Pancreas (tissue), 10 donors: ENCODE results near the gene TMEM107. TPM values are rescaled to one million over a fixed set of nuclear protein-coding genes. Genes with fewer than 3 reads are reported as not detected.
A peak's percentile ranks its signal among the peaks of the same experiment; 100 is the strongest.

Experiments
- ATAC-seq, 4 donors: fragments of 200-7000 bp; cut with Tn5 transposase; one replicate each; pipeline versions ENCODE4 v1.8.0 to v1.9.1; 2020; ENCODE audit warnings: mild to moderate bottlenecking in 4 of 4, moderate library complexity in 4 of 4
- DNase-seq, 6 donors: peaks; one replicate each; pipeline ENCODE4 v3.0.0-alpha.2; 2020
- FAIRE-seq: peaks from 2 replicates; lab custom pipeline; 2012; peaks lifted over from hg19 to GRCh38; lab: Jason Lieb, UNC
- H3K27ac ChIP-seq, 4 donors: fragments of 200-600 bp; sonication (generic); 1 replicate in 3 of 4; 2 replicates in 1 of 4; pipeline versions ENCODE4 v1.5.0 to v1.8.0; 2020
- H3K27me3 ChIP-seq, 4 donors: fragments of 200-600 bp; one replicate each; pipeline ENCODE4 v1.8.0; 2021
- H3K36me3 ChIP-seq, 3 donors: fragments of 200-600 bp; sonication (generic) in 1 of 3; one replicate each; pipeline versions ENCODE4 v1.5.0 to v1.8.0; 2020 to 2021
- H3K4me1 ChIP-seq, 3 donors: fragments of 200-600 bp; one replicate each; pipeline ENCODE4 v1.8.0; 2021
- H3K4me3 ChIP-seq, 4 donors: fragments of 200-600 bp; sonication (generic) in 2 of 4; one replicate each; pipeline versions ENCODE4 v1.5.0 to v1.8.0; 2020 to 2021
- H3K9me3 ChIP-seq, 4 donors: fragments of 200-600 bp; one replicate each; pipeline ENCODE4 v1.8.0; 2021
- CTCF ChIP-seq, 4 donors: fragments of 200-600 bp; sonication (generic) in 3 of 4; IDR thresholded peaks; one replicate each; pipeline versions ENCODE4 v1.5.0 to v1.8.0; 2021; ENCODE audit warnings: antibody characterized with exemption in 4 of 4
- WGBS, 2 donors: extraction: QIAGEN DNeasy Blood & Tissue Kit; methylation state at CpG; one replicate each; pipeline ENCODE4 v1.1.7; 2013; 5-methylcytosine and 5-hydroxymethylcytosine counted together
- intact Hi-C, 3 donors: fragments of 100-400 bp; cut with DNase I; formaldehyde crosslinking; loops; one replicate each; pipeline versions ENCODE4 v1.11.1 to v1.14.2; 2022
- polyA plus RNA-seq, 2 donors: library from polyadenylated mRNA; stranded (reverse); fragments of 200-250 nt; gene quantifications; one replicate each; pipeline ENCODE4 v1.2.3, GENCODE V29; 2013
- total RNA-seq, 6 donors: library from RNA; stranded (reverse); fragmentation: NEBNext Ultra II Directional in 4 of 6; extraction: Animal tissue kit (Norgen Biotek cat#: 25700) in 4 of 6; gene quantifications; one replicate each; pipeline versions ENCODE4 v1.2.1 to v1.2.4, GENCODE V29; 2021 to 2023
- donor health status: healthy with polysubstance abuse.
- donor health status: DM: no; HTN: no; CAD: no; lungs with moderate emphysema.
- donor health status: DM: no; HTN: no; CAD: no.
- donor health status: control.
- donor health status: control.
- donor health status: Bipolar disorder and iron deficiency.
- donor health status: DM: yes; HTN: yes; CAD: no.
- donor health status: DM: no; HTN: no; CAD: no.
- donor health status: DM: no; HTN: no; CAD: no.
- donor health status: DM: yes; HTN: yes; CAD: no.

Gene TMEM107
- total and polyA plus RNA-seq, 8 donors: 5.2 to 11.1 (median 6.3) TPM

DNA sequence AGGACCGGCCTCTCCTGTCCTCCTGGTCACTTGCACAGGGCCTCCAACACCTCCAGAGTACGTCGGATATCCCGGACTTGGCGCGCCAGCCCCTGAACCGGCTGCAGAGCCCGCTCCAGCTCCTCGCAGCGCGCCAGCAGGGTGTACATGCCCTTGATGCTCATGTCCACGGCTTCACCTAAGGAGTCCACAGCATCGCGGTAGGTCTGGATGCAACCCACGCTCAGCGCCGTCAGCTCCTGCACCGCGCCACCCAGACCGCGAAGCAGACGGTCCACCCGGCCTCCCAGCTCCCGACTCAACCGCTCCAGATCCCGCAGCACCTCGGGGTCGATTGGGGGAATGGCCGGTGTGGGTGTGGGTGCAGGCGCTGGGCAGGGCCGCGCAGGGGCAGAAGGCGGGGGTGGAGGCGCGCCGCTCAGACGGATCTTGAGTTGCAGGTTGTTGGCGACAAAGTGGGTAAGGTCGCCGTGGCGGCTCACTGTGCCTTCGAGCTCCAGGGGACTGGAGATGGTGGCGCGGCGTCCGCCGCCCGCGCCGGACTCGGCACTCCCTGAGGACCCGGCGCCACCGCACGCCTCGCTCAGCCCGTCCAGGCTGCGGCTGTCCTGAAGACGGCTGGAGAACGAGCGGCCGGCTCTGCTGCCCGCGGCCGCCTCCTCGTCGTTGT, 13.0 kb upstream of the TMEM107 start:
- Histone ChIP-seq H3K4me3 (peak overlapping the region; percentile 83 to 88 (median 84)), H3K27me3 (no peaks in the 10 kb centered on the region), H3K4me1 (peaks cover 0 to 28% (median 18%) of the 10 kb centered on the region in 3 donors), H3K36me3 (no peaks in the 10 kb centered on the region), H3K27ac (peak overlapping the region; percentile 82 to 98 (median 88)), H3K9me3 (no peaks in the 10 kb centered on the region)
- no peak for FAIRE-seq
- DNase-seq: peak in 5 of 6 donors; percentile 45 to 86 (median 63)
- TF ChIP-seq CTCF (IDR thresholded peaks at IDR 0.05): no peak
- intact Hi-C loops: loop anchor here in 2 of 3 donors (5.0 to 10.0 kb wide), 2 partner anchors 33 to 64 kb away; partner anchors contain the start of gene HES7 (in 1 of the 2)
- WGBS, 2 donors: 2% methylated on average over 44 to 67 of the region's 67 CpGs
- peak; percentile 0 for ATAC-seq

GRCh38 chr17:8188263-8188839, 12.2 kb upstream of the TMEM107 start:
- intact Hi-C loops: loop anchor here in 2 of 3 donors (5.0 to 10.0 kb wide), 2 partner anchors 34 to 64 kb away; partner anchors contain the start of gene HES7 (in 1 of the 2)
- ATAC-seq (no peak), DNase-seq (peak in 5 of 6 donors; percentile 47 to 70 (median 60)), FAIRE-seq (no peak)
- Histone ChIP-seq H3K27ac (peak overlapping the region; percentile 8 to 98 (median 86)), H3K4me3 (peak overlapping the region; percentile 83 to 88 (median 84)), H3K27me3 (no peaks in the 10 kb centered on the region), H3K4me1 (peaks cover 0 to 28% (median 18%) of the 10 kb centered on the region in 3 donors), H3K36me3 (no peaks in the 10 kb centered on the region), H3K9me3 (no peaks in the 10 kb centered on the region)
- TF ChIP-seq CTCF (IDR thresholded peaks at IDR 0.05): no peak
- WGBS, 2 donors: 20 to 22% methylated on average over 12 of the region's 12 CpGs

- Histone ChIP-seq H3K9me3 (no peaks in the 10 kb centered on the region), H3K4me1 (peaks cover 0 to 26% (median 18%) of the 10 kb centered on the region in 3 donors), H3K36me3 (no peaks in the 10 kb centered on the region), H3K4me3 (peak overlapping the region in 2 of 4 donors; percentile 83 to 88), H3K27me3 (no peaks in the 10 kb centered on the region), H3K27ac (peak overlapping the region; percentile 58 to 98 (median 81))
- TF ChIP-seq CTCF (IDR thresholded peaks at IDR 0.05): no peak
- ATAC-seq: peak; percentile 43 to 63 (median 56)
- DNase-seq: peak; percentile 89 to 97 (median 92)
- FAIRE-seq: peak; percentile 63
- intact Hi-C loops: loop anchor here in 2 of 3 donors (2.0 to 10.0 kb wide), 4 partner anchors 35 to 69 kb away; partner anchors contain the start of genes ALOXE3 (in 1 of the 2) and HES7 (in 1 of the 2)
- 1% methylated on average over 25 of the region's 25 CpGs for WGBS, 2 donors
Measured at GRCh38 chr17:8187517-8188262, 11.5 kb upstream of the TMEM107 start.

DNA sequence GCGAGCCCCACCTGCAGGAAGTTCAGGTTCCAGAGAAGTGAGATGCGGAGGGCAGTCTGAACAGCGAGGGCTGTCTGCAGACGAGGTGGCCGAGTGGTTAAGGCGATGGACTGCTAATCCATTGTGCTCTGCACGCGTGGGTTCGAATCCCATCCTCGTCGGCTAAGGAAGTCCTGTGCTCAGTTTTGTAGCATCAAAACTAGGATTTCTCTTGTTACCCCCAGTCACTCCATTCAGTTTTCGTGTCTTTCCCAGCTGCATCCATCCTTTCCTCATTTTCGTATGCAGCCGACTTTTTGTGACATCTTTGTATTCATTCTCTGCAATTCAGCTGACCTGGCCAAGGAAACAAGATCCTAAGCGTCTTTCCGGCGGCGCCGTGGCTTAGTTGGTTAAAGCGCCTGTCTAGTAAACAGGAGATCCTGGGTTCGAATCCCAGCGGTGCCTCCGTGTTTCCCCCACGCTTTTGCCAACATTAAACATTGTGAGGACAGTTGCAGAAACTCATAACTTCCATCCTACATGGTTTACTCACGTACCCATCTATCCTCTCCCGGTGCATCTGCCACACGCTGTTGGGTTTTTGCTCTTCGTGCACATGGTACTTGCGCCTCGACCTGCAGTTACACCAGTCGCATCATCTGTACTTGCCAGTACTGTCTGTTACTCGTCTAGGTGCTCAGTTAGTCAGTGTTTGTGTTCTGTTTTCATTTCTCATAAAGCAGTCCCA, 10.8 kb upstream of the TMEM107 start:
- no peaks in the 10 kb centered on the region for H3K9me3 ChIP-seq
- intact Hi-C loops: loop anchor here in 2 of 3 donors (2.0 to 10.0 kb wide), 4 partner anchors 35 to 68 kb away; partner anchors contain the start of genes ALOXE3 (in 1 of the 2) and HES7 (in 1 of the 2)
- peak in 1 of 4 donors; percentile 17 for TF ChIP-seq CTCF (IDR thresholded peaks at IDR 0.05)
- peaks cover 0 to 21% (median 17%) of the 10 kb centered on the region in 3 donors for H3K4me1 ChIP-seq
- no peaks in the 10 kb centered on the region for H3K36me3 ChIP-seq
- 0% methylated on average over 32 of the region's 32 CpGs for WGBS, 2 donors
- DNase-seq (peak; percentile 93 to 97 (median 94)), ATAC-seq (peak; percentile 66 to 80 (median 72)), FAIRE-seq (no peak)
- H3K27ac ChIP-seq: peak overlapping the region; percentile 58 to 98 (median 81)
- H3K27me3 ChIP-seq: no peaks in the 10 kb centered on the region
- peak overlapping the region; percentile 32 to 60 (median 54) for H3K4me3 ChIP-seq
